T-helper 2 cell (primary cell): Measurements from ENCODE around the gene ZCCHC4.

ENCODE experiments used
- DNase-seq, 5 experiments: peaks; one replicate each; pipeline versions ENCODE4 v3.0.0 to v3.0.0-alpha.2; 2012 to 2022
- total RNA-seq, 2 donors: gene quantifications; one replicate each; lab custom pipeline; 2026; lab: John Stamatoyannopoulos, UW

ZCCHC4 gene
- total RNA-seq, result 9.4 to 13.7 reads per million in 2 donors

- DNase-seq, result peak; percentile 77 to 94 (median 85)
Measured at GRCh38 chr4:25312496-25313200, at the start of gene ZCCHC4. Gene ZCCHC4 (plus strand): TSS chr4:25312774. CDS start chr4:25312810, 36 bp downstream.

GRCh38 chr4:25271866-25272265, 40.7 kb upstream of the ZCCHC4 start:
- DNase-seq, result no peak

- no peak for DNase-seq
Measured at GRCh38 chr4:25280210-25280609, 32.4 kb upstream of the ZCCHC4 start.

- DNase-seq, result no peak
Measured at GRCh38 chr4:25283948-25284347, 28.6 kb upstream of the ZCCHC4 start.

GRCh38 chr4:25284466-25284865, 28.1 kb upstream of the ZCCHC4 start:
- DNase-seq, result no peak

- DNase-seq, result no peak
Measured at GRCh38 chr4:25290490-25291067, 22.0 kb upstream of the ZCCHC4 start.

GRCh38 chr4:25291158-25291733, 21.3 kb upstream of the ZCCHC4 start:
- DNase-seq, result no peak

GRCh38 chr4:25297528-25298242, 14.9 kb upstream of the ZCCHC4 start:
- DNase-seq, result no peak

- no peak for DNase-seq
Measured at GRCh38 chr4:25299476-25300203, 12.9 kb upstream of the ZCCHC4 start.

GRCh38 chr4:25301471-25301870, 11.1 kb upstream of the ZCCHC4 start:
- no peak for DNase-seq

GRCh38 chr4:25302626-25303025, 9.9 kb upstream of the ZCCHC4 start:
- no peak for DNase-seq

- no peak for DNase-seq
Measured at GRCh38 chr4:25303578-25303977, 9.0 kb upstream of the ZCCHC4 start.

- no peak for DNase-seq
Measured at GRCh38 chr4:25306518-25307057, 6.0 kb upstream of the ZCCHC4 start.

- DNase-seq, result no peak
Measured at GRCh38 chr4:25307596-25307995, 5.0 kb upstream of the ZCCHC4 start.

GRCh38 chr4:25308306-25308705, 4.3 kb upstream of the ZCCHC4 start:
- no peak for DNase-seq

- no peak for DNase-seq
Measured at GRCh38 chr4:25308761-25309160, 3.8 kb upstream of the ZCCHC4 start.

- DNase-seq, result no peak
Measured at GRCh38 chr4:25310066-25310802, 2.3 kb upstream of the ZCCHC4 start.

- DNase-seq, result no peak
Measured at GRCh38 chr4:25310803-25311166, 1.8 kb upstream of the ZCCHC4 start.

GRCh38 chr4:25313201-25313895, 774 bp downstream of the ZCCHC4 start:
- peak in 1 of 5 experiments; percentile 33 for DNase-seq

- no peak for DNase-seq
Measured at GRCh38 chr4:25320336-25320735, 7.8 kb downstream of the ZCCHC4 start.

GRCh38 chr4:25320773-25321172, 8.2 kb downstream of the ZCCHC4 start:
- DNase-seq, result no peak
